ENCODE data around the gene STX18.
A peak's percentile ranks its signal among the peaks of the same experiment; 100 is the strongest.

- TF ChIP-seq MYC (IDR thresholded peaks at IDR 0.05; ENCODE audit: low read depth, low read length) (no peak), CTCF (IDR thresholded peaks at IDR 0.05; ENCODE audit: extremely low read depth in 1 of 2, insufficient read depth in 1 of 2, low read depth in 1 of 2, low read length in 2 of 2) (peak; percentile 36 to 61), POLR2A (IDR thresholded peaks at IDR 0.05; ENCODE audit: low read depth, low read length) (no peak), EZH2 (IDR thresholded peaks at IDR 0.05; ENCODE audit: borderline replicate concordance, low read depth, low read length, severe bottlenecking) (no peak), MAX (IDR thresholded peaks at IDR 0.05; ENCODE audit: insufficient read depth, insufficient read length) (no peak)
Observed at GRCh38 chr4:4519297-4519894, 22.5 kb downstream of the STX18 start.
